HG02571 (cell line): ENCODE data around the gene ABCG2.
"Not testable (repeated sequence)": the region's sequence is repeated elsewhere in the genome, so short reads cannot be mapped to it uniquely, and the experiment has no call there.

Experiments
- ATAC-seq: cut with Tn5 transposase; IDR thresholded peaks from one replicate; pipeline ENCODE4 v1.9.1; 2021; ENCODE audit warnings: mild to moderate bottlenecking, moderate library complexity; ENCODE audit not compliant: unreplicated experiment

The ABCG2 gene

GRCh38 chr4:88169298-88169697, 10.9 kb upstream of the ABCG2 start:
- ATAC-seq = no peak

- ATAC-seq = no peak
Observed at GRCh38 chr4:88166608-88167007, 8.2 kb upstream of the ABCG2 start.

DNA sequence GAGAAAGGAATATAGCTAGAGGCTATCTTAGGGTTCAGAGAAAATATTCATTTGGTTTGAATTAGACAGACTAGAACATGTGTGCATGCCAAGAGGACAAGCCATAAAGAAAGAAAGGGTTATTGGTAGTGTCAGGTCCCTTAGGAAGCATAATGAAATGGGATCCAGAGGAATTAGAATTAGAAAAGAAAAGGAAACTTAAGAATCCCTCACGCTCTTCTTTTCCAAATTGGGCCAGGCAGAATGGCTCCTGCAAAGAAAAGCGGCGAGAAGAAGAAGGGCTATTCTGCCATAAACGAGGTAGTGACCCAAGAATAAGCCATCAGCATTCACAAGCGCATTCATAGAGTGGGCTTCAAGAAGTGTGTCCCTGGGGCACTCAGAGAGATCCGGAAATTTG, 4.9 kb upstream of the ABCG2 start:
- no peak for ATAC-seq

- no peak for ATAC-seq
Observed at GRCh38 chr4:88162626-88163025, 4.2 kb upstream of the ABCG2 start.

DNA sequence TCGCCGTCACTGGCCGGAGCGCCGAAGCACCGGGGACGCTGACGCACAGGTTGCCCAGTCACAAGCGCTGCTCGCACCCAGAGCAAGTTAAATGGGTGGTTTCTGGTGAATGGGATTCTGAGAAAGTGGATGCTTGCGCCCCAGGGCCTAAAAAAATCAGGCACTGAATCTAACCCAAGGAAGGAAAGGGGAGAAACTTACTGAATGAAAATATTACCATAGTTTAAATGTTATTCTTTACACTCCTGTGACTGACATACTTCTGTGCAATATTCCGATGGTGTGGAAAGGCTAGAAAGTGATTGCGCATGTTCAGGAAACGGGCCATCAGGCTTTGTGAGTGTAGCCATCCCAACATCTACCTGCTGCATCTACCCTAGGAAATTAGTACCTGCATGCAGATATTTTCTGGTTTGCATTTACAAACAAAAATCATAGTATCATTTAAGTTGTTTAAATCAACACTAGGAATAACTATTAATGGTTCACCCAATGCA, 838 bp upstream of the ABCG2 start:
- no peak for ATAC-seq

DNA sequence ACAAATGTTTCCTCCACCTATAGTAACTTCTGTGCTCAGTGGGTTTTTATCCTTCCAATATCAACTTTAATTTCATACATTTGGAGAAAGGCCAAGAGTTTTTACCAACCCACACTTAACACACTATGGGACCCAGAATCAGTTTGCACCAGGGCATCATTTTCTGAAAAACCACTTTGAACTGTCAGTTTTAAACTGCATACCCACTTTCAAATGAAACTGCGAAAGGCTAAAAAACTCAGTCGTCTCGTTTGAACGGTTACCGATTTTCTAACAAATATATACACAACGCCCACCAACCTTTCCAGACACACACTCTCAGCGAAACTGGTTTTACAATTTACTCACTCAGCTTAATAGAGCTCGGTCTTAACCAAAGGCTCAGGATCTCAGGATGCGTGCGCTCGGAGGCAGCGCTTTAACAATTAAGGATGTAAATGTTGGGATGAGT, 376 bp downstream of the ABCG2 start:
- ATAC-seq = peak; percentile 58

DNA sequence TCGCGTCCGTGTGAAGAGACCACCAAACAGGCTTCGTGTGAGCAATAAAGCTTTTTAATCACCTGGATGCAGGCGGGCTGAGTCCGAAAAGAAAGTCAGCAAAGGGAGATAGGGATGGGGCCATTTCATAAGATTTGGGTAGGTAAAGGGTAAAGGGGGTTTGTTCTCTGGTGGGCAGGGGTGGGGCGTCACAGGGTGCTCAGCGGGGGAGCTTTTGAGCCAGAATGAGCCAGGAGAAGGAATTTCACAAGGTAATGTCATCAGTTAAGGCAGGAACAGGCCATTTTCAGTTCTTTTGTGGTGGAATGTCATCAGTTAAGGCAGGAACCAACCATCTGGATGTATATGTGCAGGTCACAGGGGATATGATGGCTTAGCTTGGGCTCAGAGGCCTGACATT, 6.1 kb downstream of the ABCG2 start:
- ATAC-seq = not testable (repeated sequence)

DNA sequence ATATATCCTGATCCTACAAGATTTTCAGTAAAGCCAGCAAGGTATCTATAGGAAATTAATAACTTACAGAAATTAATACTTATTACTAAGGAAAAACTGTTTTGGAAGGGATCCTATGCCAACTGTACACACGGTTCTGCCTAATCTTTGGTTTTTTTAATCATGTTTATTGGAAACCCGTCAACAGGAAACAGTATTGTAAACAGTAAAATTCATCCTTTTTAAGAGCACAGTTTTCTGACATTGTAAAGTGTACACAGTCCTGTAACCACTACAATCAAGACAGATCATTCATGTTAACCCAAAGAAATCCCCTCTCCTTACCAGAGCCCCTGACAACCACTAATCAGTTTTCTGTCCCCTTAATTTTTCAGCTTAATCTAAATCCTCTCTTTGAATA, 9.9 kb downstream of the ABCG2 start:
- ATAC-seq = no peak

GRCh38 chr4:88147799-88148217, 10.6 kb downstream of the ABCG2 start:
- no peak for ATAC-seq

DNA sequence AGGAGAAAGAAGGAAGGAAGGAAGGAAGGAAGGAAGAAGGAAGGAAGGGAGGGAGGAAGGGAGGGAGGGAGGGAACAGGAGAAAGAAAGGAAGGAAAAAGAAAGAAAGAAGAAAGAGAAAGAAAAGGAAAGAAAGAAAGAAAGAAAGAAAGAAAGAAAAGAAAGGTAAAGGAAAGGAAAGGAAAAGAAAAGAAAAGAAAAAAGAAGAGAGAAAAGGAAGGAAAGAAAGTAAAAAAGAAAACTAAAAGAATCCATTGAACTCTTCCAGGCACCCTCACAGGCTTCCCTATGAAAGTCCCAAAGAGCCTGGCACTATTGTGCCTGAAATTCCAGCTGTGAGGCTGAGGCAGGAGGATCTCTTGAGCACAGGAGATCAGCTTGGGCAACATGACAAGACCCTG, 11.5 kb downstream of the ABCG2 start:
- ATAC-seq = no peak

DNA sequence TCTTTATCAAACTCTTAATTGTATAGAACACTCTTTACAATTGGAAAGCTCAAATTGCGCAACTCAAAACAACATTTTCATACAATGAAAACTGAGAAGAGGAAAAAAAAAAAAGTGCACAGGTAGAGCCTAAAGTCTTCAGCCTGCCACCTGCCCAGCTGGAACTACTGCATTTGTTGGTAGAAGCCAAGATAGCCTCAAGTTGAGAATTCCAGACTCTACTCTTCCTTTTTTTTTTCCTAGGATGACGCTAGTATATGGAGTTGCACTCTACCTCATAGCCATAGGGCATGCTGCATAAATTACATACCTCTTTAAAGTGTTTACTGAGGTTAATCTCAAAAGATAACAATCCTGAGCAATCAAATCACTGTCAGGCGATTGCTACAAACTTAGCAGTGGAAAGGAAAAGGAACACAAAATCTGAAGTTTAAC, 13.6 kb downstream of the ABCG2 start:
- no peak for ATAC-seq

GRCh38 chr4:88144048-88144447, 14.4 kb downstream of the ABCG2 start:
- ATAC-seq = no peak

DNA sequence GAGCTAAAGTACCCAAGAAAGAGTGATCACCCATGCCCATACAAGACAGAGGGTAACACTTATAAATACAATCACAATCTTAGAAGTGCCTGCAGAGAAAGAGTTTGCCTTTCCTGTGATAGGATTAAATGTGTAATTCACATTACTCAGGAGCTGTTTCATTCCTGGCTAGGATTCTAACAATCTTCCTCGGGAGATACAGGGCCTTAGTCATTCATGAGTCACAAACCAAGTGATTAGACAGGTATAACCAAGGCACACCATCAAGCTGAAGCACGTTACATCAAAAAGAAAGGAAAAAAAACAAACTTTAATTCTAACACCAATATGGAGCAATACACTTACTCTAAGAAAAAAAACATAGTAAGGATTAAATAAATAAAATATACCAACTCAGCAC, 14.9 kb downstream of the ABCG2 start:
- ATAC-seq = no peak

- ATAC-seq = no peak
Observed at GRCh38 chr4:88138561-88138960, 19.9 kb downstream of the ABCG2 start.

DNA sequence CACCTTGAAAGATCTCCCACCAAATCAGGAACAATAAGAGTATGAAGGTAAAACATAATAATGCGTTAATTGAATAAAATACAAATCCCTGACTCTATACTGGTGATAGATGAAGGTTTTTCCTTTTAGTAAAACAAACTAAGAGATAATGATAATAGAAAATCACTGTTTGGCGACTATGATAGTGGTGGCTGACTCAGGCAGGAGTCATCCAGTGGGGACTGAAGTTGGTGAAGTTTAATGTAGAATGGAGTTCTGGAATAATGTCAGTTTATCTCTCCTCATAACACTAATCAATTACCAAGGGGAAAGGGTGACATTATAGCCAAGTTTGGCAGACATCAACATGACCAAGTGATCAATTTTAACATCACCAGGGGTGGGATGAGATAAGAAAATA, 21.3 kb downstream of the ABCG2 start:
- no peak for ATAC-seq

DNA sequence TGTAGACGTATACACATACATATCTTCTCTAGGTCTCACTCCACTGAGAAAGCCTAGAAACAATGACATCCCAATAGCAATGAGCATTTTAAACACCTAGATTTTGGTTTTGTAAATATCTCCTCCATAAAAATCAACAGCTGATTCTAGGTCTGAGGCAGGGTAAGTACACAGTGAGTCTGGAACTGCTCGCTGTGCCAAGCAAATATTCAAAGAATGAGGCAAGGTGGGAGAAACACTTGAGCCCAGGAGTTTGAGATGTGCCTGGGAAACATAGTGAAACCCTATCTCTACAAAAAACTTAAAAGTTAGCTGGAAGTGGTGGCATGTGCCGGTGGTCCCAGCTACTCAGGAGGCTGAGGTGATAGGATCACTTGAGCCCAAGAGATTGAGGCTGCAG, 22.2 kb downstream of the ABCG2 start:
- ATAC-seq = no peak

- ATAC-seq = no peak
Observed at GRCh38 chr4:88135356-88135663, 23.1 kb downstream of the ABCG2 start.

DNA sequence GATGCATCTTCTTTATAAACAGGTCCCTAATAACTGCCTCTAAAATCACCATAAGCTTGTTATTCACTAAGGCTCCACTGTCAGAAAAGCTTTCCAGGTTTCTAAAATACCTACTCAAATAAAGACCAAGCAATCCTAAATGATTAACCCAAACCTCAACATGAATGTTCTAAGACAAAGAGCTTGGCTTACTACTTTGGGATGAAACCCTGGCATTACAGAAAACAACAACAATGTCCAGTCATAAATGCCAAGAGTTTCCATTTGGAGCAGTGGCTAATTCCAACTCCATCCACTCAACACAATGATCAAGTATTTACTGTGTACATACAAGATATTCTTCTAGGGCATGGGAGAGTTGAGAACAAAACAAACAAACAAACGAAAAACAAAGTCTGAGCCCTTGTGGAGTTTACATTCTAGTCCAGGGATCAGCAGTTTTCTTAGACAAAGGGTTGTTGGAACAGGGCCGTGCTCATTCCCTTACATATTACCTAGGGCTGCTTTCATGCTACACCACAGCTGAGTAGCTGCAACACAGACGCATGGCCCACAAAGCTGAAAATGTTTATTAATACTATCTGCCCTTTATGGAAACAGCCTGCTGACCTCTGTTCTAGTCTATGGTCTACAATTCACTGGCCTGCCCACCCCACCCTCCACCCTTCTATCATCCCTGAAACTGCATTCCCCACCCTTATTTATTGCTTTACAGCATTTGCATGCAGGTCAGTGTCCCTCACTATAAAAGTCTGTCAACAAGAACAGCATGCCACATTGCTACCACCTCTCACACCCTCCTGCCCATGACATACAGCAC, 23.7 kb downstream of the ABCG2 start:
- ATAC-seq = no peak

DNA sequence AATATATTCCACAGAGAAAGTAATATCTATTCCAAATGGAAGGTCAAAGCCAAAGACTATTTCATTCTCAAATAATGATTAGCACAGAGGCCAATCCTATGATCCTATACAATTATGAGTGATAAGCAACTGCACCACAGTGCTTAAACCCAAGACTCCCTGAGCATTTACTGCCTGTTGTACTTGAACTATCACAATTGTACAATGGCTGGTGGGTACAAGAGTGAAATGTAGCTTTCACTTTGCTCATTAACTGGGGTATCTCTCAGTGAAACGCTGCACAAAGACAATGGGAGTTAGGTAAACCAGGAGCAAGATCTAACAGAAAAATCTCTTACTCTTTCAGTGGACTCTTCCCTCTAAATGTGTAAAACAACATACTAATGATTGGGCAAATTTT, 24.3 kb downstream of the ABCG2 start:
- no peak for ATAC-seq

GRCh38 chr4:88130544-88131305, 27.7 kb downstream of the ABCG2 start:
- no peak for ATAC-seq

GRCh38 chr4:88130003-88130402, 28.4 kb downstream of the ABCG2 start:
- ATAC-seq = no peak

DNA sequence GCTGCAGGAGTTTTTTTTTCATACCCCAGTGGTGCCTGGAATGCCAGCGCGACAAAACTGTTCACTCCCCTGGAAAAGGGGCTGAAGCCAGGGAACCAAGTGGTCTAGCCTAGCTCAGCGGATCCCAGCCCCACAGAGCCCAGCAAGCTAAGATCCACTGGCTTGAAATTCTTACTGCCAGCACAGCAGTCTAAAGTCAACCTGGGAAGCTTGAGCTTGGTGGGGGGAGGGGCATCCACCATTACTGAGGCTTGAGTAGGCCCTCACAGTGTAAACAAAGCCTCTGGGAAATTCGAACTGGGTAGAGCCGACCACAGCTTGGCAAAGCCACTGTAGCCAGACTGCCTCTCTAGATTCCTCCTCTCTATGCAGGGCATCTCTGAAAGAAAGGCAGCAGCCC, 36.2 kb downstream of the ABCG2 start:
- ATAC-seq = not testable (repeated sequence)
